K562 (cell line): ENCODE data around the gene HYAL1. TPM values are rescaled to one million over a fixed set of nuclear protein-coding genes. Genes with fewer than 3 reads are reported as not detected.
A peak's percentile ranks its signal among the peaks of the same experiment; 100 is the strongest.

Source experiments
- BCL6 ChIP-seq: fragments of 250-450 bp; sonication (Bioruptor Pico); IDR thresholded peaks from 2 replicates; pipeline ENCODE4 v1.4.0; 2020
- BDP1 ChIP-seq: IDR thresholded peaks from 3 replicates; pipeline ENCODE4 v1.6.1; 2011; ENCODE audit not compliant: insufficient read length, insufficient read depth
- CC2D1A ChIP-seq: fragments of 450-650 bp; IDR thresholded peaks from 2 replicates; pipeline ENCODE4 v1.6.1; 2017; ENCODE audit warnings: mild to moderate bottlenecking
- EP400 ChIP-seq: fragments of 450-650 bp; IDR thresholded peaks from 2 replicates; pipeline ENCODE4 v1.6.1; 2017; ENCODE audit warnings: antibody characterized with exemption, mild to moderate bottlenecking, moderate library complexity
- HNRNPK ChIP-seq: fragments of 200-400 bp; formaldehyde crosslinking; IDR thresholded peaks from one replicate; pipeline ENCODE4 v1.6.1; 2018; ENCODE audit warnings: mild to moderate bottlenecking, low read depth, low read length; ENCODE audit not compliant: poor library complexity, severe bottlenecking
- MYC ChIP-seq, 2 experiments: fragments of 250-450 bp in 1 of 2; sonication (Bioruptor Pico) in 1 of 2; IDR thresholded peaks; 2 replicates each; pipeline versions ENCODE4 v1.5.1 to v1.6.1; 2012 to 2021; ENCODE audit warnings: low read depth in 2 of 2, borderline replicate concordance in 1 of 2, improper control_type of control experiment in 1 of 2, low read length in 1 of 2, mild to moderate bottlenecking in 1 of 2, moderate library complexity in 1 of 2
- SNIP1 ChIP-seq: fragments of 450-650 bp; IDR thresholded peaks from 2 replicates; pipeline ENCODE4 v1.7.1; 2017; ENCODE audit warnings: low read depth, mild to moderate bottlenecking
- THAP7 ChIP-seq: fragments of 250-450 bp; sonication (Bioruptor Pico); IDR thresholded peaks from 2 replicates; pipeline ENCODE4 v1.5.0; 2021
- polyA plus RNA-seq, 8 experiments: library from polyadenylated mRNA; depleted of rRNA in 4 of 8; stranded (reverse) in 5 of 8; unstranded in 3 of 8; fragments of >200 nt; fragmentation: Nextera tagmentation in 2 of 8; fragmentation: Illumina TruSeq in 1 of 8; extraction: Ambion mirVana in 2 of 8; extraction: Trizol in 1 of 8; gene quantifications; 2 replicates each; pipeline versions ENCODE4 v1.2.1 to v1.2.3, GENCODE V29; 2011 to 2014; ENCODE audit warnings: inconsistent platforms in 1 of 8, missing spikeins in 1 of 8
- total RNA-seq, 7 experiments: library from RNA; depleted of rRNA in 6 of 7; stranded (reverse); fragments of >200 nt in 6 of 7; fragmentation: Illumina TruSeq in 2 of 7; extraction: Trizol in 2 of 7; gene quantifications; 2 replicates each; pipeline versions ENCODE4 v1.2.1 to v1.2.3, GENCODE V29; 2011 to 2021; ENCODE audit warnings: low replicate concordance in 1 of 7
- TF ChIP-seq, protein P1 (sequence below): sonication (generic); formaldehyde crosslinking; IDR thresholded peaks from 2 replicates; pipeline ENCODE4 v1.8.1; 2023; ENCODE audit warnings: missing genetic modification reagents, mild to moderate bottlenecking, borderline replicate concordance

The HYAL1 gene
- total and polyA plus RNA-seq, 9 of the 15 experiments (the other 6 are each of a cell fraction or from before 2014, with no cell fraction given) = 1.4 to 8.5 (median 4.7) TPM

DNA sequence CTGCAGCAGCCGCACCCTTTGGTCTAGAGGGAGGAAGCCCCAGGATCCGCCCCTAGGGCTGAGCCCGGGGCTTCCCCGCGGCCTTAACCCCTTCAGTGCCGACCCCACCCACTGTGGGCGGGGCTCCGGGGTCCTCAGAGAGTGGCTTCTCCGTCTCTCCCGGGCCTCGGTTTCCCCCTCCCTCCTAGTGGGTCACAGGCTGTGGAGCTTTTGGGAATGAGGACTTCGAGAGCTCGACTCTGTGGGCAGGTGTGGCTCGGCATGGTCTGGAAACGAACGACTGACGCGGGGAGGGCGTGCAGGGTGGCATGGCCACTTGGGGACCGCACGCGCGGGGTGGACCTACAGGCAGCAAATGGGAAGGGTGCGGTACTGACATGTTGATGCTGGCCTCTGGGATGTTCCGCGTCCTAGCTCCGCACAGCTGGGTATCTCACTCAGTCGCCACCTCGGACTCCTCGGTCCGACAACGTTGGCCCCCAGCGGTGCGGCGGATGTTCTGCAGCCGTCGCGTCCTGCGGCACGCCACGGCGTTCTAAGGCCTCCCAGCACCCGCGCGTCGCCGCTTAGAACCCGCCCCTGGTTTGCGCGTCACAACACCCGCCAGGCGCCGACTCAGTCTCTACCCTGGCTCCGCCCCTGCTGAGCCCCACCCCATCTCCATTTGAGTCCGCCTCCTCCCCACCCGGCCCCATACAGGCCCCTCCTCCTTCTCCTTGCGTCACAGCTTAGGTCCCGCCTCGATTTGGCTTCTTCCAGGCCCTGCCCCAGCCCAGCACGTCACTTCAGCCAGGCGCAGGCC lies 4.3 kb downstream of the HYAL1 start, which contains the start of the genes HYAL3 and NAA80 (continued):
- TF ChIP-seq, protein P1, sequence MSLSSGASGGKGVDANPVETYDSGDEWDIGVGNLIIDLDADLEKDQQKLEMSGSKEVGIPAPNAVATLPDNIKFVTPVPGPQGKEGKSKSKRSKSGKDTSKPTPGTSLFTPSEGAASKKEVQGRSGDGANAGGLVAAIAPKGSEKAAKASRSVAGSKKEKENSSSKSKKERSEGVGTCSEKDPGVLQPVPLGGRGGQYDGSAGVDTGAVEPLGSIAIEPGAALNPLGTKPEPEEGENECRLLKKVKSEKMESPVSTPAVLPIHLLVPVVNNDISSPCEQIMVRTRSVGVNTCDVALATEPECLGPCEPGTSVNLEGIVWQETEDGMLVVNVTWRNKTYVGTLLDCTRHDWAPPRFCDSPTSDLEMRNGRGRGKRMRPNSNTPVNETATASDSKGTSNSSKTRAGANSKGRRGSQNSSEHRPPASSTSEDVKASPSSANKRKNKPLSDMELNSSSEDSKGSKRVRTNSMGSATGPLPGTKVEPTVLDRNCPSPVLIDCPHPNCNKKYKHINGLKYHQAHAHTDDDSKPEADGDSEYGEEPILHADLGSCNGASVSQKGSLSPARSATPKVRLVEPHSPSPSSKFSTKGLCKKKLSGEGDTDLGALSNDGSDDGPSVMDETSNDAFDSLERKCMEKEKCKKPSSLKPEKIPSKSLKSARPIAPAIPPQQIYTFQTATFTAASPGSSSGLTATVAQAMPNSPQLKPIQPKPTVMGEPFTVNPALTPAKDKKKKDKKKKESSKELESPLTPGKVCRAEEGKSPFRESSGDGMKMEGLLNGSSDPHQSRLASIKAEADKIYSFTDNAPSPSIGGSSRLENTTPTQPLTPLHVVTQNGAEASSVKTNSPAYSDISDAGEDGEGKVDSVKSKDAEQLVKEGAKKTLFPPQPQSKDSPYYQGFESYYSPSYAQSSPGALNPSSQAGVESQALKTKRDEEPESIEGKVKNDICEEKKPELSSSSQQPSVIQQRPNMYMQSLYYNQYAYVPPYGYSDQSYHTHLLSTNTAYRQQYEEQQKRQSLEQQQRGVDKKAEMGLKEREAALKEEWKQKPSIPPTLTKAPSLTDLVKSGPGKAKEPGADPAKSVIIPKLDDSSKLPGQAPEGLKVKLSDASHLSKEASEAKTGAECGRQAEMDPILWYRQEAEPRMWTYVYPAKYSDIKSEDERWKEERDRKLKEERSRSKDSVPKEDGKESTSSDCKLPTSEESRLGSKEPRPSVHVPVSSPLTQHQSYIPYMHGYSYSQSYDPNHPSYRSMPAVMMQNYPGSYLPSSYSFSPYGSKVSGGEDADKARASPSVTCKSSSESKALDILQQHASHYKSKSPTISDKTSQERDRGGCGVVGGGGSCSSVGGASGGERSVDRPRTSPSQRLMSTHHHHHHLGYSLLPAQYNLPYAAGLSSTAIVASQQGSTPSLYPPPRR (CRISPR knock-in tag) = no peak
- no peak; the same call in 1 of the 2 replicates for TF ChIP-seq THAP7 (CRISPR knock-in tag)
- TF ChIP-seq BDP1 = no peak
- TF ChIP-seq MYC (IDR thresholded peaks at IDR 0.05; ENCODE audit: low read depth, low read length) = peak; percentile 32; the same call in 1 of the 2 replicates
- TF ChIP-seq MYC (CRISPR knock-in tag; IDR thresholded peaks at IDR 0.05; ENCODE audit: borderline replicate concordance, low read depth) = 0 out of 2 replicates have a peak, but pooled peaks have one; percentile 61
- no peak for TF ChIP-seq HNRNPK
- TF ChIP-seq CC2D1A = 0 out of 2 replicates have a peak, but pooled peaks have one; percentile 13
- TF ChIP-seq SNIP1 = no peak
- TF ChIP-seq BCL6 (CRISPR knock-in tag) = no peak
- TF ChIP-seq EP400 = peak; percentile 69; the same call in 1 of the 2 replicates
